C1 segment of cervical spinal cord (tissue), 14 donors: Measurements from ENCODE around the gene LIMK2.
"Not testable (repeated sequence)": the region's sequence is repeated elsewhere in the genome, so short reads cannot be mapped to it uniquely, and the experiment has no call there.

Experiments used
- DNase-seq, 14 donors: peaks; one replicate each; lab custom pipeline; 2025; lab: John Stamatoyannopoulos, UW

LIMK2 gene

DNA sequence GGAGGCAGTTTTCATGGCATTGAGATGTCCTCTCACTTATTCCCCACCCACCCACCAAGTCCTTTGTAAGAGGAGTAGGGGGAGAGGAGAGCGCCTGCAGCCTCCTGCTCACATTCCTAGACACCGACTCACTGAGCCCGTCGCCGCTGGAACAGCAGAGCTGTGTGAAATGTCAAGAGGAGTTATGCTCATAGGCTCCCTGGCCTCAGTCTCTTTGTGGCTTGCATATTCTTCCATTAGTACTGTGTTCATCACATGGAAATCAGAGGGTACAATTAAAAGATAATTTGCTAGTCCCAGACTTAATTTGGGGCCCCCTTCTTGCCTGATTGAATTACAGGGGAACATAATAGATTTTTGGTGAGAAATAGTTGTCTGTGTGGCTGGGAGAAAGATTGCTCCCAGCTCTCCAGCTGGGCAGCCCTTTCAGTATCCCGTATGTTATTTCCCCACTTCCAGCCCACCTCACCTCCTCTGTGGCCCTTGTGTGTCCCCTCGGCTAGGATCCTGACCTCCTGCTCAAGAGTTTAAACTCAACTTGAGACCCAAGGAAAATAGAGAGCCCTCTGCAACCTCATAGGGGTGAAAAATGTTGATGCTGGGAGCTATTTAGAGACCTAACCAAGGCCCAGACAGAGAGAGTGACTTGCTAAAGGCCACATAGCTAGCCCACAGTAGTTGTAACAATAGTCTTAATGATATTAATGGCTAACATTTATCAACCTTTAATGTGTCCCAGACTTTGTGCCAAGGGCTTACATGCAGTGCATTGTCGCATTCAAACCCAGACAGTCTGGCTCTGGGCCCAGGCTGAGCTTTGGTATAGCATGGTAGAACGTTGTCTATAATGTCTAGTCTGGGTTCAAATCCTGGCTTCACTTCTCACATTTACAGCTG lies 32.2 kb downstream of the LIMK2 start:
- no peak for DNase-seq

GRCh38 chr22:31244943-31245451 lies 32.9 kb downstream of the LIMK2 start:
- DNase-seq = no peak

DNA sequence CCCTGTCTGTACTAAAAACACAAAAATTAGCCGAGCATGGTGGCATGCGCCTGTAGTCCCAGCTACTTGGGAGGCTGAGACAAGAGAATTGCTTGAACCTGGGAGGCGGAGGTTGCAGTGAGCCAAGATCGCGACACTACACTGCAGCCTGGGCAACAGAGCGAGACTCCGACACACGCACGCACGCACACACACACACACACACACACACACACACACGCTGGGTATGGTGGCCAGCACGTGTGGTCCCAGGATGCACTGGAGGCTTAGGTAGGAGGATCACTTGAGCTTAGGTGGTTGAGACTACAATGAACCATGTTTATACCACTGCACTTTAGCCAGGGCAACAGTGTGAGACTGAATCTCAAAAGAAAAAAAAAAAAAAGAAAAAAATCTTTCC lies 33.9 kb downstream of the LIMK2 start:
- DNase-seq = not testable (repeated sequence)

DNA sequence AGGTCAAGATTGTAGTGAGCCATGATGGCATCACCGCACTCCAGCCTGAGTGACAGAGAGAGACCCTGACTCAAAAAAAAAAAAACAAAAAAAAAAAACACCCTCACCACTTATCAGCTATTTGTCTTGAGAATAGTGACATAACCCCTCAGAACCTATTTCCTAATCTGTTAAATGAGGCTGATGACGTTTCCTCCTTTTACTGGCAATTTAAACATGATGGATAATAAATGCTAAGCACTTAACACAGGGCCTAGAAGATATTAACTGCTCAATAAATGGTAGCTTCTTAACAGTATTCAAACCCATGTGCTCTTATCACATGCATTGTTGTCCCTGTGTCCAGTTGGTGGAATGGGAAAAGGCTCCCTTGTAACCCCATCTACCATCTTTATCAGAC lies 34.6 kb downstream of the LIMK2 start:
- no peak for DNase-seq

DNA sequence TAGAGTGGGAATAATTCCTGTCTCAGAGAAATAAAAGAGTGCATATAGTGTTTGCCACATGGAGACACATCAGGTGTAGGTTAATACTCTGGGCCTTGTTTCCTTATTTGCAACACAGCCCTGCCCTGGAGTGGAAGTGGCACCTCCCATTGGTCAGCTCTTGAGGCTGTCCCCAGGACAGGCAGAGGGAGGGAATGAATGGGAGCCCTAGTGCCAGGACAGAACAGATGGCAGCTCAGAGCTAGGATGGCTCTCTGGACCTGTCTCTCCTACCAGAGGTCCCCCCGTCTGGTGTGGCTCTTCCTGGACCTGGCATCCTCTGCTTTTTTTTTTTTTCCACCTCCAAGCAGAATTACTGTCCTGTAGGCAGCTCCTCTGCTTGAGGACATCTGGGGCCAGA lies 35.6 kb downstream of the LIMK2 start:
- DNase-seq = peak in 2 of 14 donors; percentile 42 to 95

DNA sequence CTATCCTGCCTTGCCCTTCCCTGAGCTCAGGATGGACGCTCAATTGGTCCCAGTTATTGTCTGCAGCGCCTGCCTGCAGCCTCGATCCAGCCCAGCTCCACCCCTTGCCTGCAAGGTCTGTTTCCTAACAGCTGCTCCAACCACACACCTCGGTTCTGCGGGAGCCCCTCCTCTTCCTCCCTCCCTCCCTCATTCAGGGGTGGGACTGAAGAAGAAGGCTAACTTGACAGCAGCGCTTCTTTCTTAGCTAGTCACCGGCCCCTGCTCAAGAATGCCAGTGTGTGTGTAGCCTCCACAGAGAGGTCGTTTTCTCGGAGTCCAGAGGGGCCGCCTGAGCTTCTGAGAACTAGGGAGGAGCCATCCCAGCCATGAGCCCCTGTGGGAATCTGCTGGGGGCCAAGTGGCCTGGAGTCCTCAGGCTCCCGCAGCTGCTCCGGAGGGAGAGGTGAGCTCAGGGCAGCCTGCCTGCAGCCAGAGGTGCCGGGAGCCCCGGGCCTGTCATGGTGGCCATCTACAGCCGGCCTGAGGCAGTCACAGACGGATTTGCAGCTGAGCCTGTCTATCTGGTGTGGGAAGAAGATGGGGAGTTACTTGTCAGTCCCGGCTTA lies 36.1 kb downstream of the LIMK2 start:
- peak in 10 of 14 donors; percentile 24 to 94 (median 48) for DNase-seq

GRCh38 chr22:31248965-31249958 lies 37.2 kb downstream of the LIMK2 start:
- peak in 10 of 14 donors; percentile 15 to 78 (median 46) for DNase-seq

GRCh38 chr22:31250740-31251600 lies 38.9 kb downstream of the LIMK2 start:
- no peak for DNase-seq

GRCh38 chr22:31253949-31254348 lies 41.9 kb downstream of the LIMK2 start:
- DNase-seq = no peak

DNA sequence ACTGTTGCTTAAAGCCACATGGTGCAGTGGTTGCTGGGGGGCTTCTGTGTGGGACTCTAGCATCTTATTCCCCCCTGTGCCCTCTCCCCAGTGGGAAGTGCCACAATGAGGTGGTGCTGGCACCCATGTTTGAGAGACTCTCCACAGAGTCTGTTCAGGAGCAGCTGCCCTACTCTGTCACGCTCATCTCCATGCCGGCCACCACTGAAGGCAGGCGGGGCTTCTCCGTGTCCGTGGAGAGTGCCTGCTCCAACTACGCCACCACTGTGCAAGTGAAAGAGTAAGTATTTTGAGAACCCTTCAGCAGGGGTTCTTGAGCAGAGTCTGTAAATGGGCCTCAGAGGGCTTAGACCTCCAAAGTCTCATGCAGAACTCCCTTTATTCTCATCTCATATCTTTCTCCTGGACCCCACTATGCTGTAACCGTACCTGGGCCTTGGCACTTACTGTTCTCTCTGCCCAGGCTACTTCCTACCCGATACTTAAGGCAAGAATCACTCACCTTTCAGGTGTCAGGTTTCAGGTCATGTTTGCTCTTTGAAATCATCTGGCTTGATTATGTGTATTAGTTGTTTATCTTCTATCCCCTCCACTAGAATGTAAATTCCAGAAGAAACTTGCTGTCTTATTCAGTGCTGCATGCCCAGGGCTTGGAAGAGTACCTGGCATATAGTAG lies 47.8 kb downstream of the LIMK2 start:
- no peak for DNase-seq

GRCh38 chr22:31260474-31260856 lies 48.4 kb downstream of the LIMK2 start:
- no peak for DNase-seq

DNA sequence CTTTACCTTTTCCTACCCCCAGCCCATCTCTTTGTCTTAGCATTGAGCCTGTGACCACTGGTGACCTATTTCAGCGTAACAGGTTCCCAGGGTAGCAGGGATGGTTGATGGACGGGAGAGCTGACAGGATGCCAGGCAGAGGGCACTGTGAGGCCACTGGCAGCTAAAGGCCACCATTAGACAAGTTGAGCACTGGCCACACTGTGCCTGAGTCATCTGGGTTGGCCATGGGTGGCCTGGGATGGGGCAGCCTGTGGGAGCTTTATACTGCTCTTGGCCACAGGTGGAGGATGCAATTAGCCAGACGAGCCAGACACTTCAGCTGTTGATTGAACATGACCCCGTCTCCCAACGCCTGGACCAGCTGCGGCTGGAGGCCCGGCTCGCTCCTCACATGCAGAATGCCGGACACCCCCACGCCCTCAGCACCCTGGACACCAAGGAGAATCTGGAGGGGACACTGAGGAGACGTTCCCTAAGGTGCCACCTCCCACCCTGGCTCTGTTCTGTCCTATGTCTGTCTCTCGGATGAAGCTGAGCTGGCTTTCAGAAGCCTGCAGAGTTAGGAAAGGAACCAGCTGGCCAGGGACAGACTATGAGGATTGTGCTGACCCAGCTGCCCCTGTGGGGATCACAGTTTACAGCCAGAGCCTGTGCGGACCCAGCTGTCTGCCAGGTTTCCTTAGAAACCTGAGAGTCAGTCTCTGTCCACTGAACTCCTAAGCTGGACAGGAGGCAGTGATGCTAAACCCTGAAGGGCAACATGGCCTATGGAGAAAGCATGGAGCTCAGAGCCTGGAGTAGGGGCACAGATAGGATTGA lies 50.4 kb downstream of the LIMK2 start:
- DNase-seq = peak in 1 of 14 donors; percentile 45

- DNase-seq = no peak
These were observed 52.0 kb downstream of the LIMK2 start for GRCh38 chr22:31263896-31264640.

GRCh38 chr22:31268281-31268680 lies 56.2 kb downstream of the LIMK2 start:
- no peak for DNase-seq

DNA sequence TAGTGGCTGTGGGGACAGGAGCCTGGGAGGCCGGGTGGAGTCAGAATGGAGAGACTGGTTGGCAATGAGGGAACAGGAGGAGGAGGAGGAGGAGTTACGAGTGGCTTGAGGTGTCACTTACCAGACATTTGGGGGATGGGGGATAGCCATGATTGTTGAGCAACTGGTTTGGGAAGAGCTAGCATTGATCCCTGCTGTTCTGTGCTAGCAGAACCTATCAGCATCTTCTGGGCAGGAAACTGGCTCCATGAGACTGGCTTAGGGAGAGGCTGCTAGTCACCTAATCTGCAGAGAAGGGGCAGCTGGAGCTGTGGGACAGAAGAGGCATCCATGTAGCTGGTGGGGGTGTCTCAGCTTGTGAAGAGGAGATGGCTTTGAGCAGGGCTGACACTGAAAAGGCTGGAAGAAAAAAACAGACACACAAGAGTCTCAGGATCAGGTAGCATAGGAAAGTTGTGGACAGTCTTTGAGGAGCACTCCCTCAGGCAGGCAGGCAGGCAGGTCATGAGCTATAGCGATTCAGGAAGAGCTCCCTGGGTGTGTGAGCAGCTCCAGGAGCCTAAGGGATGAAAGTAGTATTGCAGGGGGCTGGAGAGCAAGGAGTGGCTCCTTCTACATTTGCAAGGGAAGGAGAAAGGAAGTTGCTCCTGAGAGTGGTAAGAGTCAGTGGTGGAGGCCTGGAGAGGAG lies 57.9 kb downstream of the LIMK2 start:
- DNase-seq = no peak

GRCh38 chr22:31271026-31271425 lies 58.9 kb downstream of the LIMK2 start:
- no peak for DNase-seq

DNA sequence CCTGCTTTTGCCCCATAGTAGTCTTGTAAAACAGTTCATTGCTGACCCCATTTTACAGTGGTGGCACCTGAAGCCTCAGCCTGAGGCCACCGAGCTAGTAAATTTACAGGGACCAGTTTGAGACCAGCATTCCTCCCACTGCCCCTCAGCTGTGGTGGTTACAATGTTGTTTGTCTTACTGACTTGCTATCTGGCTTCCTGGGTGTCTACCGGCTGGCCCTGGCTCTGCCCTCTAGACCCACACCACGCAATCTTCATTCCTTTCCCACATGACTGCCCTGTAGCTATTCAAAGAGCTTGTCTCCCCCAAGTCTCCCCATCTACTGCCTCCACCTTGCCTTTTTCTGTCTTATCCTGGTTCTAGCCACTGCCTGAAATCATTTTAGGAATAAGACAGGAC lies 59.4 kb downstream of the LIMK2 start:
- DNase-seq = no peak
